CD4-positive, alpha-beta T cell (primary cell): ENCODE results near the gene OR56A3. TPM values are rescaled to one million over a fixed set of nuclear protein-coding genes. Genes with fewer than 3 reads are reported as not detected.

Source experiments
- ATAC-seq: fragments of 200-7000 bp; cut with Tn5 transposase; one replicate; pipeline ENCODE4 v1.10.0; 2022; ENCODE audit warnings: mild to moderate bottlenecking; ENCODE audit not compliant: poor library complexity
- CTCF ChIA-PET: fragments of 350-600 bp; sonication (Branson Sonifier 250); formaldehyde crosslinking; loops from one replicate; lab custom pipeline; 2021; ENCODE audit warnings: antibody characterized with exemption, inconsistent platforms; lab: Charles Lee
- POLR2A ChIA-PET: fragments of 350-600 bp; sonication (Branson Sonifier 250); formaldehyde crosslinking; loops from one replicate; lab custom pipeline; 2021; ENCODE audit warnings: antibody characterized with exemption, inconsistent platforms; lab: Charles Lee
- DNase-seq, 14 experiments: peaks; one replicate each; pipeline ENCODE4 v3.0.0-alpha.2; 2013 to 2020; ENCODE audit warnings: mixed read lengths in 2 of 14
- H3K27ac ChIP-seq, 2 donors: one replicate each; pipeline versions ENCODE4 v1.5.1 to v1.7.0; 2013; ENCODE audit warnings: low read length in 2 of 2, low read depth in 1 of 2, mild to moderate bottlenecking in 1 of 2
- H3K27me3 ChIP-seq, 2 experiments: 1 replicate in 1 of 2; 2 replicates in 1 of 2; pipeline versions ENCODE4 v1.6.1 to v1.7.0; 2013; ENCODE audit warnings: low read length in 2 of 2, control low read depth in 1 of 2, mild to moderate bottlenecking in 1 of 2, moderate library complexity in 1 of 2; ENCODE audit not compliant: insufficient read depth in 2 of 2, control insufficient read depth in 1 of 2
- H3K36me3 ChIP-seq: one replicate; pipeline ENCODE4 v1.6.1; 2013; ENCODE audit warnings: low read length, control low read depth; ENCODE audit not compliant: insufficient read depth
- H3K4me1 ChIP-seq: one replicate; pipeline ENCODE4 v1.6.1; 2013; ENCODE audit warnings: low read length, control low read depth; ENCODE audit not compliant: insufficient read depth
- H3K4me3 ChIP-seq: one replicate; pipeline ENCODE4 v1.5.1; 2013; ENCODE audit warnings: mild to moderate bottlenecking, low read length, moderate library complexity
- H3K9me3 ChIP-seq, 2 experiments: 1 replicate in 1 of 2; 2 replicates in 1 of 2; pipeline versions ENCODE4 v1.6.1 to v1.7.0; 2013; ENCODE audit warnings: low read length in 2 of 2, mild to moderate bottlenecking in 2 of 2, control low read depth in 1 of 2, moderate library complexity in 1 of 2; ENCODE audit not compliant: control insufficient read depth in 1 of 2, insufficient read depth in 1 of 2
- H3K27ac Mint-ChIP-seq: one replicate; pipeline ENCODE4 v1.8.0; 2020; ENCODE audit warnings: mixed read lengths
- H3K27me3 Mint-ChIP-seq: one replicate; pipeline ENCODE4 v1.8.0; 2021; ENCODE audit warnings: mixed read lengths
- H3K36me3 Mint-ChIP-seq: one replicate; pipeline ENCODE4 v1.8.0; 2021; ENCODE audit warnings: low read depth, mixed read lengths
- H3K4me1 Mint-ChIP-seq: one replicate; pipeline ENCODE4 v1.8.0; 2021; ENCODE audit warnings: low read depth, mixed read lengths
- H3K4me3 Mint-ChIP-seq: one replicate; pipeline ENCODE4 v1.8.0; 2020; ENCODE audit warnings: mild to moderate bottlenecking, mixed read lengths
- H3K9me3 Mint-ChIP-seq: one replicate; pipeline ENCODE4 v1.8.0; 2020; ENCODE audit warnings: mixed read lengths
- intact Hi-C, 2 experiments: fragments of 100-400 bp; cut with DNase I in 1 of 2; cut with micrococcal nuclease in 1 of 2; formaldehyde crosslinking; loops; one replicate each; pipeline versions ENCODE4 v1.15.1 to v1.9.0; 2023 to 2025; cut with DNase I, micrococcal nuclease
- total RNA-seq, 174 experiments: library from RNA in 2 of 174; stranded (reverse) in 2 of 174; gene quantifications; one replicate each; pipeline ENCODE4 v1.2.3 and lab custom pipeline; 2021 to 2026
- TF ChIP-seq, protein P1 (sequence below): fragments of 200-600 bp; IDR thresholded peaks from one replicate; pipeline ENCODE4 v1.8.0; 2022; ENCODE audit warnings: antibody characterized with exemption, mild to moderate bottlenecking

Gene OR56A3
- total RNA-seq, 2 experiments from 2014 or later = not detected

DNA sequence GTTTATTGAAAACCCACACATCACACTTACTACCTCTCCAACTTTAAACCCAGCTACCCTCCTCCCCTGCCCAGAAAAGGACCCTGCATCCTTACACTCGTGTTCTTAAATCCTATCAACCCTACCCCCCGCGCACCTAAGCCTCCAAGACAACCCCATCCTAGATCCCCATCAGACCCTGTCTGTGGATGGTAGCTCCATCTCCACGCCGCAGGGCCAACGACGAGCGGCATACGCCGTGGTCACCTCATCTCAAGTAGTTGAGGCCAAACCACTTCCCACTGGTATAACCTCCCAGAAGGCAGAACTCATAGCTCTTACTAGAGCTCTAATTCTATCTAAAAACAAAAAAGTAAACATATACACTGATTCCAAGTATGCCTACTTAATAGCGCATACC is 9.4 kb upstream of the OR56A3 start:
- CTCF ChIA-PET = no interaction called here
- Mint-ChIP-seq H3K27me3 (no peaks in the 10 kb centered on the region), H3K4me3 (no peak overlapping the region), H3K27ac (no peak overlapping the region), H3K36me3 (no peaks in the 10 kb centered on the region), H3K4me1 (no peaks in the 10 kb centered on the region), H3K9me3 (peaks cover 6% of the 10 kb centered on the region)
- POLR2A ChIA-PET = no interaction called here
- ATAC-seq (no peak), DNase-seq (no peak)
- no peaks in the 10 kb centered on the region for H3K4me1 ChIP-seq
- H3K9me3 ChIP-seq = peaks cover 0 to 53% of the 10 kb centered on the region in 2 experiments
- H3K36me3 ChIP-seq = no peaks in the 10 kb centered on the region
- H3K27ac ChIP-seq = no peak overlapping the region
- intact Hi-C loops = no loop called here
- H3K27me3 ChIP-seq = no peaks in the 10 kb centered on the region
- H3K4me3 ChIP-seq = no peak overlapping the region
- TF ChIP-seq, protein P1, sequence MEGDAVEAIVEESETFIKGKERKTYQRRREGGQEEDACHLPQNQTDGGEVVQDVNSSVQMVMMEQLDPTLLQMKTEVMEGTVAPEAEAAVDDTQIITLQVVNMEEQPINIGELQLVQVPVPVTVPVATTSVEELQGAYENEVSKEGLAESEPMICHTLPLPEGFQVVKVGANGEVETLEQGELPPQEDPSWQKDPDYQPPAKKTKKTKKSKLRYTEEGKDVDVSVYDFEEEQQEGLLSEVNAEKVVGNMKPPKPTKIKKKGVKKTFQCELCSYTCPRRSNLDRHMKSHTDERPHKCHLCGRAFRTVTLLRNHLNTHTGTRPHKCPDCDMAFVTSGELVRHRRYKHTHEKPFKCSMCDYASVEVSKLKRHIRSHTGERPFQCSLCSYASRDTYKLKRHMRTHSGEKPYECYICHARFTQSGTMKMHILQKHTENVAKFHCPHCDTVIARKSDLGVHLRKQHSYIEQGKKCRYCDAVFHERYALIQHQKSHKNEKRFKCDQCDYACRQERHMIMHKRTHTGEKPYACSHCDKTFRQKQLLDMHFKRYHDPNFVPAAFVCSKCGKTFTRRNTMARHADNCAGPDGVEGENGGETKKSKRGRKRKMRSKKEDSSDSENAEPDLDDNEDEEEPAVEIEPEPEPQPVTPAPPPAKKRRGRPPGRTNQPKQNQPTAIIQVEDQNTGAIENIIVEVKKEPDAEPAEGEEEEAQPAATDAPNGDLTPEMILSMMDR = no peak

DNA sequence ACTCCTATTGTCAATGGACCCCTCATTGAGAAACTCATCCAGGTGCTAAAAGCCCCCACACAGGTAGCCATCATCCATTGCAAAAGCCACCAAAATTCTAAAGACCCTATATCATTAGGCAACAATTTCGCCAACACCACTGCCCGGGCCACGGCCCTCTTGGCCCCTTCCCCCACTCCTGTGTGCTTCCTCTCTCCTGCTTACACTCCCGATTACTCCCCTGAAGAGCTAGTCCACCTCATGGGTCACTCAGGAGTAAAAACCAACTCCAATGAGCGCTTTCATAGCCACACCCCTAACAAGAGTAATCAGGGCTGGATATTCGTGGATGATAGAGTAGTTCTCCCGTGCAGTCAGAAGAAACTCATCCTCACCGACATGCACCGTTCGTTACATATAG is 8.9 kb upstream of the OR56A3 start:
- ChIA-PET POLR2A (no interaction called here), CTCF (no interaction called here)
- H3K27ac Mint-ChIP-seq = no peak overlapping the region
- intact Hi-C loops = no loop called here
- no peaks in the 10 kb centered on the region for H3K4me1 Mint-ChIP-seq
- no peaks in the 10 kb centered on the region for H3K36me3 Mint-ChIP-seq
- Histone ChIP-seq H3K4me1 (no peaks in the 10 kb centered on the region), H3K4me3 (no peak overlapping the region), H3K9me3 (peaks cover 0 to 54% of the 10 kb centered on the region in 2 experiments), H3K27me3 (no peaks in the 10 kb centered on the region), H3K27ac (no peak overlapping the region), H3K36me3 (no peaks in the 10 kb centered on the region)
- TF ChIP-seq, protein P1 = no peak
- no peak overlapping the region for H3K4me3 Mint-ChIP-seq
- no peaks in the 10 kb centered on the region for H3K27me3 Mint-ChIP-seq
- ATAC-seq = no peak
- peaks cover 6% of the 10 kb centered on the region for H3K9me3 Mint-ChIP-seq
- no peak for DNase-seq

DNA sequence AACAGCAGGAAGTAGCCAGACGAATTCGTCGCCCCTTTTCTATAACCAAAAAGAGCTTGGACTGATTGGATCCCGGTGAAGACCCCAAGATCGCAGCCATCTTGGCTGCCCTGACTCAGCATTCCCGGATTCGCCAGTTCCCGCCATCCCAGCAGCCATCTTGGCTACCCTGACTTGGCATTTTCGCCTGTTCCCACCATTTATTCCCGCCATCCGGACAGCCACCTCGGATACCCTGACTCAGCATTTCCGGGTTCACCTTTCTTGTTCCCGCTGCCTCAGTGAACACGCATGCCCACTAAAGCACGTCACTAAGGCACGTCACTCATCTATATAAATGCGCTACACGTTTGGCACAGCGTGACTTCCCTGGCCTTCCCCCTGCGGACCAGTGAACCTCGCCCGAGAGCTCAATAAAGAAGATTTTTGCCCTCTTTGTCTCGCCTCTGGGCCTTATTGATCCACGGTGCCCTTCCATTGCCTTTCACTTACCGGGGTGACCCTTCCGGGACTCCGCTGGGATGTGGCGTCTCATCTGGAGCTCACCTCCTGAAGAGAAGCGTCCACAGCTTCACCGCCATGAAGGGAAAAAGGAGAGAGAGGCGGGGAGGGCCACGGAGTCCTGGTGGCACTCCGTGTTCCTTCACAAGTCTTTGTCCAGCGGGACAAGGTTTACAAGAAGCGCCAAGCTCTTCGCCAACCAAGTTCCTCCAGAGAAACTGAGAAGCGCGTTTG is 4.0 kb upstream of the OR56A3 start:
- H3K27ac Mint-ChIP-seq = no peak overlapping the region
- Histone ChIP-seq H3K9me3 (peaks cover 0 to 17% of the 10 kb centered on the region in 2 experiments), H3K27me3 (peaks cover 0 to 5% of the 10 kb centered on the region in 2 experiments), H3K4me3 (no peak overlapping the region), H3K4me1 (no peaks in the 10 kb centered on the region), H3K36me3 (no peaks in the 10 kb centered on the region), H3K27ac (no peak overlapping the region)
- no peaks in the 10 kb centered on the region for H3K9me3 Mint-ChIP-seq
- TF ChIP-seq, protein P1 = no peak
- ChIA-PET POLR2A (no interaction called here), CTCF (no interaction called here)
- intact Hi-C loops = no loop called here
- no peaks in the 10 kb centered on the region for H3K4me1 Mint-ChIP-seq
- no peaks in the 10 kb centered on the region for H3K36me3 Mint-ChIP-seq
- no peak overlapping the region for H3K4me3 Mint-ChIP-seq
- peaks cover 6% of the 10 kb centered on the region for H3K27me3 Mint-ChIP-seq
- ATAC-seq (no peak), DNase-seq (no peak)
